Transverse colon (tissue), 4 donors: ENCODE results near the gene TEDC1. TPM values are rescaled to one million over a fixed set of nuclear protein-coding genes. Genes with fewer than 3 reads are reported as not detected.

ENCODE experiments used
- DNase-seq: peaks from one replicate; pipeline ENCODE4 v3.0.0-alpha.2; 2019
- H3K27ac ChIP-seq, 4 donors: fragments of 200-600 bp; sonication (generic); 2 replicates each; pipeline ENCODE4 v1.5.1; 2016 to 2018; ENCODE audit warnings: inconsistent platforms in 4 of 4
- H3K27me3 ChIP-seq: fragments of 200-600 bp; sonication (generic); 2 replicates; pipeline ENCODE4 v1.5.1; 2017; ENCODE audit warnings: inconsistent platforms
- H3K36me3 ChIP-seq, 4 donors: fragments of 200-600 bp; sonication (generic); 2 replicates each; pipeline ENCODE4 v1.5.1; 2017 to 2019; ENCODE audit warnings: inconsistent platforms in 4 of 4
- H3K4me1 ChIP-seq, 4 donors: fragments of 200-600 bp; sonication (generic); 2 replicates each; pipeline ENCODE4 v1.5.1; 2017 to 2020; ENCODE audit warnings: inconsistent platforms in 4 of 4
- H3K4me3 ChIP-seq, 4 donors: fragments of 200-600 bp; sonication (generic); 1 replicate in 1 of 4; 2 replicates in 3 of 4; pipeline versions ENCODE4 v1.5.1 to v1.6.1; 2017 to 2019; ENCODE audit warnings: inconsistent platforms in 4 of 4
- H3K9me3 ChIP-seq, 2 donors: fragments of 200-600 bp; sonication (generic); 2 replicates each; pipeline ENCODE4 v1.5.1; 2017 to 2019; ENCODE audit warnings: inconsistent platforms in 2 of 2
- EP300 ChIP-seq: sonication (generic); formaldehyde crosslinking; IDR thresholded peaks from one replicate; pipeline ENCODE4 v1.6.1; 2017; ENCODE audit warnings: antibody characterized with exemption, low read depth
- POLR2A ChIP-seq: fragments of 450-650 bp; IDR thresholded peaks from one replicate; pipeline ENCODE4 v1.6.1; 2016; ENCODE audit warnings: antibody characterized with exemption, mild to moderate bottlenecking, moderate library complexity
- POLR2AphosphoS5 ChIP-seq, 3 donors: sonication (generic); formaldehyde crosslinking; IDR thresholded peaks; one replicate each; pipeline ENCODE4 v1.6.1; 2016; ENCODE audit warnings: antibody characterized with exemption in 3 of 3
- WGBS, 2 donors: methylation state at CpG; one replicate each; pipeline ENCODE4 v1.1.5; 2018; ENCODE audit warnings: low coverage in 1 of 2; 5-methylcytosine and 5-hydroxymethylcytosine counted together
- in situ Hi-C, 4 donors: fragments of 200-750 bp; cut with MboI; loops; one replicate each; pipeline versions ENCODE4 v1.15.0 to v1.15.1; 2017; ENCODE audit warnings: low sequenced_read_pairs in 3 of 4, low pct_ligation_motif_present in 1 of 4, low pct_unique_long_range_greater_than_20kb in 1 of 4
- intact Hi-C: fragments of 100-400 bp; cut with DNase I; formaldehyde crosslinking; loops from one replicate; pipeline ENCODE4 v1.15.1; 2023; ENCODE audit warnings: low total_unique reads
- total RNA-seq, 4 donors: library from RNA; depleted of rRNA; stranded (reverse); fragments of >200 nt; gene quantifications; one replicate each; pipeline ENCODE4 v1.1.0, GENCODE V29; 2016
- TF ChIP-seq, protein P1 (sequence below), 5 experiments: fragments of 200-600 bp in 3 of 5; fragments of 450-650 bp in 2 of 5; sonication (generic) in 3 of 5; IDR thresholded peaks; 1 replicate in 2 of 5; 2 replicates in 3 of 5; pipeline ENCODE4 v1.5.1; 2016 to 2017; ENCODE audit warnings: antibody characterized with exemption in 5 of 5, inconsistent platforms in 3 of 5, mild to moderate bottlenecking in 2 of 5, moderate library complexity in 1 of 5

TEDC1 gene
- total RNA-seq, 4 donors from 2014 or later, result 10.8 to 52.9 (median 29.5) TPM

DNA sequence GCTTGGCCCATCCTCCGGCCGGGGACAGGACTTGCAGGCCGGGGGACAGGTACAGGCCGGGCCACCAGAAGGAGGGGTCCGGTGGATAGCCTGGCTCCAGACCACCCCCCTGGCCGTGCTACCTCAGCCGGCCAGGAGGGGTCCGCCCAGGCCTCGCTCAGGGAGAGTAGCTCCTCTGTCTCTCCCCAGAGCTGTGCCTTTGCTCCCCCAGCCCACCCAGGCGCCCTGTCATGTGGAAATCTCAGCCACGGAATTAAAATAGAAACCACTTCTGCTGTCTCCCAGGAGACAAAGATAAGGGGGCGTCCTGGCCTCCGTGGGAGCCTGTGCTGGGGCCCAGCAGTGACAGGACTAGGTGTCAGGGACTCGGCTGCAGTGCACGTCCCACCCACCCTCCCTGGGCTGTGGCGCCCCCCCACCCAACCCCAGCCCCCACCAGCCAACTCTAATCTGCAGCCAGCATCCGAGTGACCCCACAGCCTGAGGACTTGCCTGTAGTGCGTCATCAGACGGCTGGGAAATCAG is 19.7 kb upstream of the TEDC1 start:
- in situ Hi-C loops, result no loop called here

DNA sequence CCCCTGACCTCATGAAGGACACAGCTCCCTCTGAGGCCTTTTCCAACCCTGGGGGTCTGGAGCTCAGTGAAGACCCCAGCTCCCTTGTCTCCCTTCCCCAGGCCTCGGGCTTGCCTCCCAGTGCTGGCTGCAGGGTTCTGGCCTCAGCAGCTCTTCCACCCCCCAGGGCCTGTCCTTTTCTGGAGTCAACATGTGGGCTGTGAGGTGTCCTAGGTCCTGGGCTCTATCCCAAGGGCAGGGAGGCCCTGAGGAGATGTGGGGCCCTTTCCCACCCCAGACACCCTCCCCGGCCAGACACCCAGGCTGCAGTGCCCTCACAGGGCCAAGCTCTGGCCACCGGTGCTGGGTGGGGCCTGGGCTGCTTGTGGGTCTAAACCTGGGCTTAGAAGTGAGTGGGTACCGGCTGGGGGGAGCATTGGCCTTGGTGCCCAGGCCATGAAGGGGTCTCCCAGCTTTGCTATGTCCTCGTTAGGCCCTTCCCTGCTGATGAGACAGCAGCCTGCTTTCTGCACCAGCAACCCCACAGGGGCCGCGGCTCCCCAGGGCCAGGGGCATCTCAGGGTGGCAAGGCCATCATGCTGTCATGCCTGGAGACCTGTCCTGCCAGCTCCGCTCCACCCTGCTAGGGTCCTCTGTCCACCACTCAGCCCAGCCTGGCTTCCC is 19.1 kb upstream of the TEDC1 start:
- Histone ChIP-seq H3K4me1 (peaks cover 17 to 44% (median 37%) of the 10 kb centered on the region in 4 donors), H3K36me3 (no peaks in the 10 kb centered on the region), H3K27me3 (peaks cover 35% of the 10 kb centered on the region), H3K27ac (peak overlapping the region in 1 of 4 donors; percentile 5), H3K4me3 (no peak overlapping the region), H3K9me3 (no peaks in the 10 kb centered on the region)
- intact Hi-C loops (no loop called here), in situ Hi-C loops (no loop called here)
- 83 to 100% methylated on average over 1 to 8 of the region's 8 CpGs for WGBS, 2 donors
- TF ChIP-seq, protein P1, sequence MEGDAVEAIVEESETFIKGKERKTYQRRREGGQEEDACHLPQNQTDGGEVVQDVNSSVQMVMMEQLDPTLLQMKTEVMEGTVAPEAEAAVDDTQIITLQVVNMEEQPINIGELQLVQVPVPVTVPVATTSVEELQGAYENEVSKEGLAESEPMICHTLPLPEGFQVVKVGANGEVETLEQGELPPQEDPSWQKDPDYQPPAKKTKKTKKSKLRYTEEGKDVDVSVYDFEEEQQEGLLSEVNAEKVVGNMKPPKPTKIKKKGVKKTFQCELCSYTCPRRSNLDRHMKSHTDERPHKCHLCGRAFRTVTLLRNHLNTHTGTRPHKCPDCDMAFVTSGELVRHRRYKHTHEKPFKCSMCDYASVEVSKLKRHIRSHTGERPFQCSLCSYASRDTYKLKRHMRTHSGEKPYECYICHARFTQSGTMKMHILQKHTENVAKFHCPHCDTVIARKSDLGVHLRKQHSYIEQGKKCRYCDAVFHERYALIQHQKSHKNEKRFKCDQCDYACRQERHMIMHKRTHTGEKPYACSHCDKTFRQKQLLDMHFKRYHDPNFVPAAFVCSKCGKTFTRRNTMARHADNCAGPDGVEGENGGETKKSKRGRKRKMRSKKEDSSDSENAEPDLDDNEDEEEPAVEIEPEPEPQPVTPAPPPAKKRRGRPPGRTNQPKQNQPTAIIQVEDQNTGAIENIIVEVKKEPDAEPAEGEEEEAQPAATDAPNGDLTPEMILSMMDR (IDR thresholded peaks at IDR 0.05), result no peak
- no peak for TF ChIP-seq EP300
- no peak for DNase-seq

More for the DNA sequence above, 19.7 kb upstream of the TEDC1 start:
- Histone ChIP-seq H3K4me1 (peaks cover 15 to 38% (median 32%) of the 10 kb centered on the region in 4 donors), H3K27ac (no peak overlapping the region), H3K4me3 (no peak overlapping the region), H3K9me3 (no peaks in the 10 kb centered on the region), H3K36me3 (no peaks in the 10 kb centered on the region), H3K27me3 (peaks cover 29% of the 10 kb centered on the region)
- no peak for DNase-seq
- TF ChIP-seq POLR2A, result no peak
- WGBS, 2 donors, result 67% methylated on average over 10 of the region's 19 CpGs; no CpG with 5 or more reads in 1 of the 2 donors
- intact Hi-C loops, result no loop called here

DNA sequence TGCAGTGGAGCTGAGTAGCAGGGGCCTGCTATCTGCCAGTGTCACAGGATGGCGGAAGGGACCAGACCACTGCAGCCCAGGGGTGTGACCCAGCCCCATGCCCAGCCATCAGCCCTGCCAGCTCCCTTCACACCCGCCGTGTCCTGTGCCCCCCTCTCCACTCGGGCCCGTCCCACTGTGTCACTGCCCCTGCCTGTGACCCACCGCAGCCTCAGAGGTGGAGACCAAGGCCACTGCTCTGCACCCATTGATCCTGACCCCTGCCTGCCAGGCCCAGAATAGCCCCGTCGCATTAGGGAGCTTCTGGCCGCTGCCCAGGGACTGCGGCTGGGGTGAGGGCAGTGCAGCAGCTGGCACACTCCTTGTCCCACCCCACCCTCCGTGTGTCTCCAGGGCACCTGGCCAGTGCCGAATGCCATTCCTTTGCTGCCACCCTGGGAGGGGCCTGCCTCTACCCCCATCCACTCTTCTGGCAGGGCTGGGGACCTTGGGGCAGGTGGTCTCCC is 18.5 kb upstream of the TEDC1 start:
- TF ChIP-seq, protein P1 (IDR thresholded peaks at IDR 0.05), result no peak
- TF ChIP-seq POLR2A (no peak), POLR2AphosphoS5 (IDR thresholded peaks at IDR 0.05) (no peak), EP300 (no peak)
- Histone ChIP-seq H3K4me3 (no peak overlapping the region), H3K4me1 (peaks cover 22 to 48% (median 39%) of the 10 kb centered on the region in 4 donors), H3K27me3 (peaks cover 39% of the 10 kb centered on the region), H3K9me3 (no peaks in the 10 kb centered on the region), H3K27ac (peak overlapping the region in 2 of 4 donors; percentile 5 to 78), H3K36me3 (no peaks in the 10 kb centered on the region)
- in situ Hi-C loops (no loop called here), intact Hi-C loops (no loop called here)
- 47 to 70% methylated on average over 2 to 11 of the region's 12 CpGs for WGBS, 2 donors
- no peak for DNase-seq

DNA sequence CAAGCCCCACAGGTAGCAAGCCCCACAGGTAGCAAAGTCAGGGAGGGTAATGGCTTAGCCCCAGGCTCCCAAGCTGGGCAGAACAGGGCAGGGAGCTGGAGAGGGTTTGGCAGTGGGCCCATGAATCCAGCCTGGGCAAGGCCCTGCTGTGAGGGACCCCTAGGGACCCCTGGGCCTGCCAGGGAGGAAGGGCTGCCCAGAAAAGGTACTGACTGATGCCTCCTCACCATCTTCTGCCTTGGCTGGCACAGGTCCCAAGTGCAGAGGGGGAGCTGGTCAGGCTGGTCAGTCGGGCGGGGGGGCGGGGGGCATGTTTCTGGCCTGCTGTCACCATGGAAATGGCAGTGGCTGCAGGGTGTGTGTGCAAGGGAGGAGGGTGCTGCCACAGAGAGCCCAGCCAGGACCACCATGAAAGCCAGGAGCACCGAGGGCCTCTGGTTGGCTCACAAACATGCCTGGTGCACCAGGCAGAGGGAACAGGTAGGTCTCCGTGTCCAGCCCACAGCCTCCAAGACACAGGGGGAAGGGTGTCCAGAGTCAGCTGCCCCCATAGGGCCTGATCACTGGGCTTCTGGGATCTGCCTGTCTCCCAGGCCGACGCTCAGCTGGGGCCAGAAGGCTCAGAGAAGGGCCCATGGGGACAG is 17.9 kb upstream of the TEDC1 start:
- H3K9me3 ChIP-seq, result no peaks in the 10 kb centered on the region
- H3K36me3 ChIP-seq, result no peaks in the 10 kb centered on the region
- H3K27ac ChIP-seq, result peak overlapping the region; percentile 69 to 78 (median 76)
- intact Hi-C loops, result no loop called here
- TF ChIP-seq EP300 (no peak), POLR2A (no peak), POLR2AphosphoS5 (IDR thresholded peaks at IDR 0.05) (no peak)
- TF ChIP-seq, protein P1 (IDR thresholded peaks at IDR 0.05), result no peak
- H3K4me3 ChIP-seq, result peak overlapping the region in 2 of 4 donors; percentile 63 to 69
- peaks cover 43% of the 10 kb centered on the region for H3K27me3 ChIP-seq
- in situ Hi-C loops, result no loop called here
- peaks cover 25 to 52% (median 41%) of the 10 kb centered on the region in 4 donors for H3K4me1 ChIP-seq
- 36% methylated on average over 4 of the region's 7 CpGs; no CpG with 5 or more reads in 1 of the 2 donors for WGBS, 2 donors
- DNase-seq, result no peak
